ENCODE measurements around the gene FPR1. TPM values are rescaled to one million over a fixed set of nuclear protein-coding genes. Genes with fewer than 3 reads are reported as not detected.

FPR1 gene
- total RNA-seq, 1 donor = 5.1 TPM

GRCh38 chr19:51761696-51762095, 10.0 kb upstream of the FPR1 start:
- Histone ChIP-seq H3K27me3 (ENCODE audit: insufficient read depth, low read length) (no peaks in the 10 kb centered on the region), H3K4me2 (ENCODE audit: insufficient read depth, low read length) (no peak overlapping the region), H3K27ac (ENCODE audit: low read depth, low read length) (no peak overlapping the region), H3K79me2 (ENCODE audit: insufficient read depth, low read length) (no peaks in the 10 kb centered on the region), H4K20me1 (ENCODE audit: insufficient read depth, low read length) (no peaks in the 10 kb centered on the region), H2AFZ (ENCODE audit: low read length) (no peak overlapping the region), H3K36me3 (ENCODE audit: insufficient read depth, low read length) (no peaks in the 10 kb centered on the region), H3K4me3 (ENCODE audit: insufficient read depth, low read length) (no peak overlapping the region), H3K4me1 (ENCODE audit: insufficient read depth, low read length) (no peaks in the 10 kb centered on the region), H3K9me3 (ENCODE audit: low read depth, low read length) (no peaks in the 10 kb centered on the region)
- TF ChIP-seq CTCF (IDR thresholded peaks at IDR 0.05; ENCODE audit: extremely low read depth, low read depth, low read length) = no peak
- no peak for DNase-seq (ENCODE audit: insufficient read length, low spot score, missing footprints)

- Histone ChIP-seq H3K4me1 (ENCODE audit: insufficient read depth, low read length) (no peaks in the 10 kb centered on the region), H3K4me2 (ENCODE audit: insufficient read depth, low read length) (no peak within 1 kb of the TSS), H4K20me1 (ENCODE audit: insufficient read depth, low read length) (no peaks in the 10 kb centered on the region), H3K36me3 (ENCODE audit: insufficient read depth, low read length) (no peaks in the 10 kb centered on the region), H3K27ac (ENCODE audit: low read depth, low read length) (no peak within 1 kb of the TSS), H3K79me2 (ENCODE audit: insufficient read depth, low read length) (no peaks in the 10 kb centered on the region), H3K4me3 (ENCODE audit: insufficient read depth, low read length) (no peak within 1 kb of the TSS), H2AFZ (ENCODE audit: low read length) (no peak within 1 kb of the TSS), H3K9me3 (ENCODE audit: low read depth, low read length) (no peaks in the 10 kb centered on the region), H3K27me3 (ENCODE audit: insufficient read depth, low read length) (no peaks in the 10 kb centered on the region)
- no peak for DNase-seq (ENCODE audit: insufficient read length, low spot score, missing footprints)
- TF ChIP-seq CTCF (IDR thresholded peaks at IDR 0.05; ENCODE audit: extremely low read depth, low read depth, low read length) = no peak
Measured at GRCh38 chr19:51760697-51761356, 9.1 kb upstream of the FPR1 start, which contains the start of gene FPR2. Gene FPR2, plus strand, starts transcription at chr19:51761180. Its CDS starts 7,479 bp downstream, at chr19:51768659.

GRCh38 chr19:51755571-51755970, 3.9 kb upstream of the FPR1 start:
- no peaks in the 10 kb centered on the region for H3K36me3 ChIP-seq (ENCODE audit: insufficient read depth, low read length)
- no peaks in the 10 kb centered on the region for H3K27me3 ChIP-seq (ENCODE audit: insufficient read depth, low read length)
- no peaks in the 10 kb centered on the region for H4K20me1 ChIP-seq (ENCODE audit: insufficient read depth, low read length)
- no peak for TF ChIP-seq CTCF (IDR thresholded peaks at IDR 0.05; ENCODE audit: extremely low read depth, low read depth, low read length)
- no peak overlapping the region for H3K4me3 ChIP-seq (ENCODE audit: insufficient read depth, low read length)
- no peak overlapping the region for H2AFZ ChIP-seq (ENCODE audit: low read length)
- DNase-seq (ENCODE audit: insufficient read length, low spot score, missing footprints) = no peak
- H3K4me2 ChIP-seq (ENCODE audit: insufficient read depth, low read length) = no peak overlapping the region
- no peaks in the 10 kb centered on the region for H3K9me3 ChIP-seq (ENCODE audit: low read depth, low read length)
- H3K4me1 ChIP-seq (ENCODE audit: insufficient read depth, low read length) = peaks cover 14% of the 10 kb centered on the region
- no peak overlapping the region for H3K27ac ChIP-seq (ENCODE audit: low read depth, low read length)
- no peaks in the 10 kb centered on the region for H3K79me2 ChIP-seq (ENCODE audit: insufficient read depth, low read length)

GRCh38 chr19:51754770-51755169, 3.1 kb upstream of the FPR1 start:
- Histone ChIP-seq H3K4me3 (ENCODE audit: insufficient read depth, low read length) (no peak overlapping the region), H3K4me1 (ENCODE audit: insufficient read depth, low read length) (peaks cover 21% of the 10 kb centered on the region), H3K36me3 (ENCODE audit: insufficient read depth, low read length) (no peaks in the 10 kb centered on the region), H3K79me2 (ENCODE audit: insufficient read depth, low read length) (no peaks in the 10 kb centered on the region), H3K4me2 (ENCODE audit: insufficient read depth, low read length) (no peak overlapping the region), H3K27me3 (ENCODE audit: insufficient read depth, low read length) (no peaks in the 10 kb centered on the region), H3K9me3 (ENCODE audit: low read depth, low read length) (no peaks in the 10 kb centered on the region), H3K27ac (ENCODE audit: low read depth, low read length) (no peak overlapping the region), H4K20me1 (ENCODE audit: insufficient read depth, low read length) (no peaks in the 10 kb centered on the region), H2AFZ (ENCODE audit: low read length) (no peak overlapping the region)
- DNase-seq (ENCODE audit: insufficient read length, low spot score, missing footprints) = no peak
- no peak for TF ChIP-seq CTCF (IDR thresholded peaks at IDR 0.05; ENCODE audit: extremely low read depth, low read depth, low read length)
